ENCODE results near the gene KLF13.

- no peak for TF ChIP-seq CTCF (IDR thresholded peaks at IDR 0.05)
- no peak for TF ChIP-seq EZH2 (IDR thresholded peaks at IDR 0.05; ENCODE audit: borderline replicate concordance, insufficient read depth, low read depth, low read length, poor library complexity, severe bottlenecking)
Observed at GRCh38 chr15:31408724-31409123, 82.1 kb downstream of the KLF13 start.

Data from B cell (primary cell).